ENCODE results near the gene TBCB.
A peak's percentile ranks its signal among the peaks of the same experiment; 100 is the strongest.

The TBCB gene

DNA sequence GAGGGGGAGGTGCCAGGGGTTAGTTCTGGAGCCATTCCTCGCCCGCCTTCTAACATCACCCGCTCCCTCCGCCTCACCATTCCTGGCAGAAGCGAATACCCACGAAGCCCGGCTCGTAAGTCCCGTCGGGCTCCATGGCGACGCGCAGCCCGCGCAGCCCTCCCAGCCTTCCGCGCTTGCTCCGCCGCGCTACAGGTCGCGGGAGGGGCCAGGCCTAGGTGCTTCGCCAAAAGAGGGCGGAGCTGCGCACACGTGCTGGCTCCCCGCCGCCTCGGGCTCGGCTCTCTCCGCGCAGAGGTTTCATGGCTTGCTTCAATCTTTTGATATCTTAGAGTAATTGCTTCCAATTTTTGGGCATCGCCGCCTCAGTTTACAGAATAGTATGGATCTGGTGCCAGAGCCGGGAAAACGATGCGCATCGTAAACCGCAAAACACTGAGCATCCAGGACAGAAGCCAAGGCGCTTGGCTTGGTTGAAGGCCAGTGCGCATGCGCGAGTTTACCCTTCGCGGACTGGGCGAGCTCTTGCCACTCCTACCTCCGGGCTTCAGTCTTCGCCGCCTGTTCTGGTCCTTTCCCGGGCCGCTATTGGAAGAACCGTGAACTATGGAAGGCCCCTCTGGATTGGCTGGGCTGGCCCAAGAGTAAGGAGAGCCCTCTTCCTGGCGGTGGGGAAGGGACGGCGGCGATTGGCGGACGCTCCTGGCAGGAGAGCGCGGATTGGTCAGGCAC, 381 bp upstream of the TBCB start, which contains the start of gene POLR2I:
Gene POLR2I, minus strand, starts transcription at position 155 of the 732 bp plus-strand sequence. Its CDS starts 19 bp downstream, at position 136.
- TF ChIP-seq CREB5 (CRISPR knock-in tag; IDR thresholded peaks at IDR 0.05; ENCODE audit: low read depth) = no peak
- no peak for TF ChIP-seq OSR1 (CRISPR knock-in tag; IDR thresholded peaks at IDR 0.05)
- TF ChIP-seq ZC3H10 (CRISPR knock-in tag; IDR thresholded peaks at IDR 0.05) = no peak
- no peak for TF ChIP-seq TCF4 (CRISPR knock-in tag; IDR thresholded peaks at IDR 0.05; ENCODE audit: borderline replicate concordance)
- TF ChIP-seq ZNF8 (CRISPR knock-in tag; IDR thresholded peaks at IDR 0.05) = no peak
- TF ChIP-seq ARNTL (CRISPR knock-in tag; IDR thresholded peaks at IDR 0.05; ENCODE audit: borderline replicate concordance, low read depth) = no peak
- TF ChIP-seq, protein P1, sequence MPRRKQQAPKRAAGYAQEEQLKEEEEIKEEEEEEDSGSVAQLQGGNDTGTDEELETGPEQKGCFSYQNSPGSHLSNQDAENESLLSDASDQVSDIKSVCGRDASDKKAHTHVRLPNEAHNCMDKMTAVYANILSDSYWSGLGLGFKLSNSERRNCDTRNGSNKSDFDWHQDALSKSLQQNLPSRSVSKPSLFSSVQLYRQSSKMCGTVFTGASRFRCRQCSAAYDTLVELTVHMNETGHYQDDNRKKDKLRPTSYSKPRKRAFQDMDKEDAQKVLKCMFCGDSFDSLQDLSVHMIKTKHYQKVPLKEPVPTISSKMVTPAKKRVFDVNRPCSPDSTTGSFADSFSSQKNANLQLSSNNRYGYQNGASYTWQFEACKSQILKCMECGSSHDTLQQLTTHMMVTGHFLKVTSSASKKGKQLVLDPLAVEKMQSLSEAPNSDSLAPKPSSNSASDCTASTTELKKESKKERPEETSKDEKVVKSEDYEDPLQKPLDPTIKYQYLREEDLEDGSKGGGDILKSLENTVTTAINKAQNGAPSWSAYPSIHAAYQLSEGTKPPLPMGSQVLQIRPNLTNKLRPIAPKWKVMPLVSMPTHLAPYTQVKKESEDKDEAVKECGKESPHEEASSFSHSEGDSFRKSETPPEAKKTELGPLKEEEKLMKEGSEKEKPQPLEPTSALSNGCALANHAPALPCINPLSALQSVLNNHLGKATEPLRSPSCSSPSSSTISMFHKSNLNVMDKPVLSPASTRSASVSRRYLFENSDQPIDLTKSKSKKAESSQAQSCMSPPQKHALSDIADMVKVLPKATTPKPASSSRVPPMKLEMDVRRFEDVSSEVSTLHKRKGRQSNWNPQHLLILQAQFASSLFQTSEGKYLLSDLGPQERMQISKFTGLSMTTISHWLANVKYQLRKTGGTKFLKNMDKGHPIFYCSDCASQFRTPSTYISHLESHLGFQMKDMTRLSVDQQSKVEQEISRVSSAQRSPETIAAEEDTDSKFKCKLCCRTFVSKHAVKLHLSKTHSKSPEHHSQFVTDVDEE (CRISPR knock-in tag; IDR thresholded peaks at IDR 0.05) = no peak

GRCh38 chr19:36116344-36116637, 1.0 kb downstream of the TBCB start:
- no peak for ATAC-seq
- TF ChIP-seq TOX (CRISPR knock-in tag; IDR thresholded peaks at IDR 0.05; ENCODE audit: borderline replicate concordance) (no peak), TCF4 (CRISPR knock-in tag; IDR thresholded peaks at IDR 0.05; ENCODE audit: borderline replicate concordance) (no peak), PPARA (CRISPR knock-in tag; IDR thresholded peaks at IDR 0.05; ENCODE audit: borderline replicate concordance) (no peak), ZNF8 (CRISPR knock-in tag; IDR thresholded peaks at IDR 0.05) (no peak), ZNF70 (CRISPR knock-in tag; IDR thresholded peaks at IDR 0.05) (no peak)

More for the DNA sequence above, 381 bp upstream of the TBCB start, which contains the start of gene POLR2I:
- peak; percentile 96 for ATAC-seq

- no peak for TF ChIP-seq PPARA (CRISPR knock-in tag; IDR thresholded peaks at IDR 0.05; ENCODE audit: borderline replicate concordance)
- TF ChIP-seq ZNF70 (CRISPR knock-in tag; IDR thresholded peaks at IDR 0.05) = no peak
- no peak for TF ChIP-seq PATZ1 (CRISPR knock-in tag; IDR thresholded peaks at IDR 0.05; ENCODE audit: borderline replicate concordance)
- no peak for TF ChIP-seq CREB5 (CRISPR knock-in tag; IDR thresholded peaks at IDR 0.05; ENCODE audit: low read depth)
- TF ChIP-seq, protein P2, sequence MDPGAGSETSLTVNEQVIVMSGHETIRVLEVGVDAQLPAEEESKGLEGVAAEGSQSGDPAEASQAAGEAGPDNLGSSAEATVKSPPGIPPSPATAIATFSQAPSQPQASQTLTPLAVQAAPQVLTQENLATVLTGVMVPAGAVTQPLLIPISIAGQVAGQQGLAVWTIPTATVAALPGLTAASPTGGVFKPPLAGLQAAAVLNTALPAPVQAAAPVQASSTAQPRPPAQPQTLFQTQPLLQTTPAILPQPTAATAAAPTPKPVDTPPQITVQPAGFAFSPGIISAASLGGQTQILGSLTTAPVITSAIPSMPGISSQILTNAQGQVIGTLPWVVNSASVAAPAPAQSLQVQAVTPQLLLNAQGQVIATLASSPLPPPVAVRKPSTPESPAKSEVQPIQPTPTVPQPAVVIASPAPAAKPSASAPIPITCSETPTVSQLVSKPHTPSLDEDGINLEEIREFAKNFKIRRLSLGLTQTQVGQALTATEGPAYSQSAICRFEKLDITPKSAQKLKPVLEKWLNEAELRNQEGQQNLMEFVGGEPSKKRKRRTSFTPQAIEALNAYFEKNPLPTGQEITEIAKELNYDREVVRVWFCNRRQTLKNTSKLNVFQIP (CRISPR knock-in tag; IDR thresholded peaks at IDR 0.05; ENCODE audit: borderline replicate concordance, low read depth) = no peak
- no peak for TF ChIP-seq ESRRG (CRISPR knock-in tag; IDR thresholded peaks at IDR 0.05)
- no peak for TF ChIP-seq ZFP30 (CRISPR knock-in tag; IDR thresholded peaks at IDR 0.05)
- no peak for TF ChIP-seq RARB (CRISPR knock-in tag; IDR thresholded peaks at IDR 0.05)
- TF ChIP-seq SNAI2 (CRISPR knock-in tag; IDR thresholded peaks at IDR 0.05) = no peak
- TF ChIP-seq, protein P1 (CRISPR knock-in tag; IDR thresholded peaks at IDR 0.05) = no peak
- TF ChIP-seq CSRNP3 (CRISPR knock-in tag; IDR thresholded peaks at IDR 0.05) = no peak
- TF ChIP-seq GLIS3 (CRISPR knock-in tag; IDR thresholded peaks at IDR 0.05) = no peak
- TF ChIP-seq ZNF8 (CRISPR knock-in tag; IDR thresholded peaks at IDR 0.05) = no peak
- TF ChIP-seq OSR1 (CRISPR knock-in tag; IDR thresholded peaks at IDR 0.05) = no peak
- no peak for TF ChIP-seq ARNTL (CRISPR knock-in tag; IDR thresholded peaks at IDR 0.05; ENCODE audit: borderline replicate concordance, low read depth)
- TF ChIP-seq TCF4 (CRISPR knock-in tag; IDR thresholded peaks at IDR 0.05; ENCODE audit: borderline replicate concordance) = no peak
- no peak for TF ChIP-seq ISL1 (CRISPR knock-in tag; IDR thresholded peaks at IDR 0.05)
- no peak for TF ChIP-seq BACH2 (CRISPR knock-in tag; IDR thresholded peaks at IDR 0.05; ENCODE audit: borderline replicate concordance)
- ATAC-seq = no peak
These were observed 5.1 kb downstream of the TBCB start for GRCh38 chr19:36120092-36120983.
